Kidney tubule cell (primary cell): Measurements from ENCODE around the gene TMEM209.
A peak's percentile ranks its signal among the peaks of the same experiment; 100 is the strongest.
"Not testable (repeated sequence)": the region's sequence is repeated elsewhere in the genome, so short reads cannot be mapped to it uniquely, and the experiment has no call there.

Experiments
- DNase-seq: peaks from one replicate; pipeline ENCODE4 v3.0.0-alpha.2; 2018; ENCODE audit warnings: low spot score

The TMEM209 gene

DNA sequence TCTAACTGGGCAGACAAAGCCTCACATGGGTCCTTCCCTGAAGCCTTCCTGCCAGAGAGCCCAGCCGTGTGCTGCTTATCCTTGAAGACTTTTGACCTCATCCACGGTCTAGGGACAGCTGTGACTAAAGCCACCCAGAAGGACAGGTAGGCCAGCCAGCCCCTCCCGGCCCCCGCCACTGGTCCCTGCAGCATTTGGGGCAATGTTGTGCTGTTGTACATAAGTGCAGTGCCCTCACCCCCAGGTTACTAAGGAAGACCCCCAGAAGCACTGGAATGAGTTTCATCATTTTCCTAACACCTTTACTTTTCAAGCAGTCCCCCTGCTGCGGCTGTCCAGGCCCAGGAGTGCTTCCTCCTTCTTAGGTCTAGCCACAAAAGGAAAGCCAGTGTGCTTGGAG lies 43.0 kb downstream of the TMEM209 start:
- no peak for DNase-seq

- no peak for DNase-seq
These were observed 44.8 kb downstream of the TMEM209 start for GRCh38 chr7:130160455-130160854.

DNA sequence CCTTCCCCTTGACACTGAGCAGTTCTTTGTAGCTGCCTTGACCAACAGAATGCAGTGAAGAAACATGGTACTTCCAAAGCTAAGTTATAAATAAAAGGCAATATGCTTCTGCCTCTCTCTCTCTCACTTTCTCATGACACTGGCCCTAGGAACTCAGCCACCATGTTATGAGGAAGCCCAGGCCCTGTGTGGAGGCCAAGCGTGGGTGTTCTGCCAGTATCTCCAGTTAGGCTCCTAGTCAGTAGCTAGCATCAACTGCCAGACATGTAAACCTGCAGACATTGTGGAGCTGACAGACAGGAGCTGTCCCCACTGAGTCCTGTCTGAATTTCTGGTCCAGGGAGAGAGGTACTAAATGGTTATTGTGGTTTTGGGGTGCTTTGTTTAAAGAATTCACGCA lies 45.2 kb downstream of the TMEM209 start:
- no peak for DNase-seq

GRCh38 chr7:130157700-130158099 lies 47.5 kb downstream of the TMEM209 start:
- no peak for DNase-seq

DNA sequence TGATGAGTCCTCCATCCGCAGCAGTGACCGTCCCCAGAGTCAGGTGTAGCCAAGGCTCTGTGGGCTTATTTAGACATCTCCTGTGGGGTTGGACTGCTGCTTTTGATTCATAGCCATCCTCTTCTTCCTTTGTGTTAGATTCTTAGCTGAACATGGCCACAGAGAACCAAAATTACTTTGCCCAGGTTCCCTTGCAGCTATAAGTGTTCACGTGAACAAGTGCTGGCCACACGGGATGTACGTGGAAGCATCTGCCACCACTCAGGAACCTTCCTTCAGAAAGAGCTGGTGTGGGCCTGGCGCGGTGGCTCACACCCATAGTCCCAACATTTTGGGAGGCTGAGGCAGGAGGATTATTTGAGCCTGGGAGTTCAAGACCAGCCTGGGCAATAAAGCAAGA lies 49.1 kb downstream of the TMEM209 start:
- DNase-seq, result no peak

DNA sequence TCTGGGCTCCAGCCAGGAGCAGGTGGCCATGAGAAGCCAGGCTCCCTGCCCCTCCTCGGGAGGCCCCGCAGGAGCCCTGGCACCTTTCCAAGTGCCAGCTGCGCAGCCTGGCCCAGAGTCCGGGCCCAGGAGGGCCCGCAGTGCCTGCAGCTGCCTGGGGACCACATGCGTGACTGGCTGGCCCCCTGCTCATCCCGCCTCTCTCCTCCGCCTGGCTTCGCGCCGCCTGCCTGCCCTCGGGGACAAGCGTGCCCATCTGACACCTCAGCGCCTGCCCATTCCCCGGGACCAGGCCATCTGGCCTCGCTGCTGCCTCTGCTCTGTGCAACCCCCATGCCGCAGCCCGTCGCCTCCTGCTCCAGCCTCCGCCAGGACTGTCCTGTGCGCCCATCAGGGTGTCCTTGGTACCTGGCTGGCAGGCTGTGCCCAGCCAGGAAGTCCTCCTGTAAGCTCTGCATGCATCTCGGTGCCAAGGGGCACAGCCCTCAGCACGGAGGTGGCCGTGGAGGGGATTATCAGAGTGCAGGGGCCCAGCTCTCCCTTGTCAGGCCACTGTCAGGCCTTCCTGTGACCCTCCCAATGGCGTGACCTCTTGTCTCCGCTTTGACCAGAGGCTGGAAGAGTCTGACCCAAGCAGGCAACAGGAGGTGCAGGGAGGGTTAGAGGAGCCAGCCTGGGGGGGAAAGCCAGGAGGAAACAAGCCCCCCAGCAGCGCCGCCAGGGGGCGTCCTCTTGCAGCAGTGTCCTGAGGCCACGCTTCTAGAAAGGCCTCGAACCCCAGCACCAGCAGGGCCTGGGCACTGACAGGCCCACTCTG lies 50.5 kb downstream of the TMEM209 start:
- DNase-seq, result peak; percentile 31

GRCh38 chr7:130154131-130154500 lies 51.1 kb downstream of the TMEM209 start:
- peak; percentile 31 for DNase-seq

- no peak for DNase-seq
These were observed 51.8 kb downstream of the TMEM209 start for GRCh38 chr7:130153211-130153908.

- no peak for DNase-seq
These were observed 52.6 kb downstream of the TMEM209 start for GRCh38 chr7:130152493-130153210.

DNA sequence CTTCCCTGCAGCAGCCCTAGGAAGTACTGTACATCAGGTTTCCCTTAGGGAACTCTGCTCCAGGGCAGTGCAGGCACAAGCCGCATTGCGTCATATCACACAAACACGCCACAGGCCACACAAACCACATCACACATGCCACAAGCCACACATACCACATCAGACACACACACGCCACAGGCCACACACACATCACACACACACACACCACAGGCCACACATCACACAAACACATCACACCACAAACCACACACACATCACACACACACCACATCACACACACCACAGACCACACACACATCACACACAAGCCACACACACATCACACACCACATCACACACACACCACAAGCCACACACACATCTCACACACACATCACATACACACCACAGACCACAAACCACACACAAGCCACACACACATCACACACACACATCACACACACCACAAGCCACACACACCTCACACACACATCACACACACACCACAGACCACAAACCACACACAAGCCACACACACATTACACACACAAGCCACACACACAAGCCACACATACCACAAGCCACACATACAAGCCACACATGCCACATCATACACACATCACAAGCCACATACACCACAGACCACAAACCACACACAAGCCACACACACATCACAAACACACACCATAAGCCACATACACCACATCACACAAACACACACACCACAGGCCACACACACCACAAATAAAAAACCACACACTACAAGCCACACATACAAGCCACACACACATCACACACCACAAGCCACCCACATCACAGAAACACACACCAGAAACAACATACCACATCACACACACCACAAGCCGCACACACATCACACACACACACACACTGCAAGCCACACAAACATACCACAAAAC lies 53.4 kb downstream of the TMEM209 start:
- no peak for DNase-seq

- DNase-seq, result no peak
These were observed 54.6 kb downstream of the TMEM209 start for GRCh38 chr7:130150587-130150986.

DNA sequence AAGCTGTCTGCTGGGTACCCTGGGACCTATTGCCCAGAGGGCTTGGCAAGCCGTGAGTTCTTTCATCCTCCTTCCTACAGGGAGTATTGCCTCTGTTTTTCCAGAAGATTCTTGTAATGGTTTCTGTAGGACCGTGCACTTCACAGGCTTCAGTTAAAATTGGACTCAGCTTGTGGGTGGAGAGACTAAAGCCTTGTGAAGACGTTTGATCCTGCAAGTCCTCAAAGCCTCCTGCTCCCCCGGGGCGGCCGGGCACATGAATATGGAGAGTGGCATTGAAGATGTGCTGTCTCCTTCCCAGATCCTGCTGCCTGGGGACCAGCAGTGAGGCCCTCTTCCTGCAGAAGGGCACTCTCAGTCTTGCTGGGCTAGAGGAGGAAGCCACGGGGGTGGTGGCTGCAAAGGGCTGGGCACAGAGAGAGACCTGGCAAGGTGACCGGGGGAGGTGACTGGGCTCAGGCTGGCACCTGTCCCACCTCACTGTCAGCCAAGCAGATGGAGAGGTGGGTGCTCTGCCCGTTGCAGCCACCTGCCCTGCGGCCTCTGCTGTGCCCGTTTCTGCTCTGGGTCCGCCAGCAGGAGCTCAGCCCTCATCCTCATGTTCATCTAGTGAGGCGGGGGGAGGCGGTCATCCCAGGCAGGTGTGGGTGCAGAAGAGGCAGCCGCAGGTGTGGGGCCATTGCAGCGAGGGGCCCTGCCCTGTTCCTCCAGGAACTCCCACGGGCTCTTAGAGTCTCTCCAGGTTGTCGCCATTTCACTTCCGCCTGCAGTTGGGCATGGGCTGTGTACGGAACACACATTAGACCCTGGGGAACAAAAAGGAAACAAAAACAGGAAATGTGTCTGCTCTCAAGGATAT lies 55.7 kb downstream of the TMEM209 start:
- no peak for DNase-seq

DNA sequence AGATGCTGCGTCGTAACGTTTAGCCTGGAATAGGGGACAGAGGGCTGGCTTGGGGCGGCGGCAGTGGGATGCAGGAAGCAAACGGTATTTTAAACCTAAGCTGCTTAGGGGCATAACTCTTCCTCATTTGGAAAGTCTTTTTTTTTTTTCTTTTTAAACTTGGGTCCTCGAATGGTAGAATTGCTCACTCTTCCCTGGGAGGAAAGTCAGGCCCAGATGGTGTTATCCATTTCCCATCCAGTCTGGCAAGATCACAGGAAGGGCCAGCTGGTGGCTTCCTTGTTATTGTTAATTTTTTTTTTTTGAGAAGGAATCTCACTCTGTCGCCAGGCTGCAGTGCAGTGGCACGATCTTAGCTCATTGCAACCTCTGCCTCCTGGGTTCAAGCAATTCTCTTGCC lies 56.6 kb downstream of the TMEM209 start:
- DNase-seq, result no peak

- DNase-seq, result no peak
These were observed 57.4 kb downstream of the TMEM209 start for GRCh38 chr7:130147710-130148325.

DNA sequence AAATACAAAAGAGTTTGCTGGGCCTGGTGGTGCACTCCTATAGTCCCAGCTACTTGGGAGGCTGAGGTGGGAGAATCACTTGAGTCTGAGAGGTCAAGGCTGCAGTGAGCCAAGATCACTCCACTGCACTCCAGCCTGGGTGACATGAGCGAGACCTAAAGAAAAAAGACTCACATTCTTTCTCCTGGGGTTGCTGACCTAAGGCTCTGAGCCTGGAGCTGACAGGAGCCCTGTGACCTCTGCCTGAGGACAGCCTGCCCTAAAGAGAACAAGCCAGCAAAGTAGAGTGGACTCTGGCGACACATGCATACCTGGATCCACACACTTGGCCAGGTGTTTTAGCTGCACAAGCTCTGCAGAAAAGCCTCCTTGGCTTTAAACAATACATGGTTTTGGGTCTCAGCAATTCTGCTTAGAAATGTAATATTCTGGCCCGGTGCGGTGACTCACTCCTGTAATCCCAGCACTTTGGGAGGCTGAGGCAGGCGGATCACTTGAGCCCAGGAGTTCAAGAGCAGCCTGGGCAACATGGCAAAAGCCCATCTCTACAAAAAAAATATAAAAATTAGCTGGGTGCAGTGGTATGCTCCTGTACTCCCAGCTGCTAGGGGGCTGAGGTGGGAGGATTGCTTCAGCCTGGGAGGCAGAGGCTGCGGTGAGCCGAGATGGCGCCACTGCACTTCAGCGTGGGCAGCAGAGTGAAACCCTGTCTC lies 58.4 kb downstream of the TMEM209 start:
- no peak for DNase-seq

GRCh38 chr7:130146142-130146541 lies 59.1 kb downstream of the TMEM209 start:
- not testable (repeated sequence) for DNase-seq

DNA sequence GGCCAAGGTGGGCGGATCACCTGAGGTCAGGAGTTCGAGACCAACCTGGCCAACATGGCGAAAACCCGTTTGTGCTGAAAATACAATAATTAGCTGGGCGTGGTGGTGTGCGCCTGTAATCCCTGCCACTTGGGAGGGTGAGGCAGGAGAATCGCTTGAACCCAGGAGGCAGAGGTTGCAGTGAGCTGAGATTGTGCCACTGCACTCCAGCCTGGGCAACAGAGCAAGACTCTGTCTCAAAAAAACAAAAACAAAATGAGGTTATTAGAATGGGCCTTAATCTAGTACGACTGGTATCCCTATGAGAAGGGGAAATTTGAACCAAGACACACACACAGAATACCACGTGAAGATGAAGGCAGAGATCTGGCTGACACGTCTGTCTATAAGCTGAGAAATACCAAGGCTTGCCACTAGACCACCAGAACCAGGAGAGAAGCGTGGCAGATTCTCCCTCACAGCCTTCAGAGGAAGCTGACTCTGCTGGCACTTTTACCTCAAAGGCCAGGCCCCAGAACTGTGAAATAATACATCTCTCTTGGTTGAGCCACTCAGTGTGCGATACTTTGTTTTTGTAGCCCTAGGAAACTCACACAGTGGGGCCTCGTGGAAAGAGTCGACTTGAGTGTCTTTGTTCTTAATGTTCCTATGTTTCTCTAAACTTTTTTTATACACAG lies 59.6 kb downstream of the TMEM209 start:
- no peak for DNase-seq

- peak; percentile 94 for DNase-seq
These were observed 60.7 kb downstream of the TMEM209 start for GRCh38 chr7:130144312-130145171.
